LNCAP (cell line): Measurements from ENCODE around the gene PRIMPOL.

ENCODE experiments used
- TF ChIP-seq, protein P1 (sequence below): fragments of 450-650 bp; IDR thresholded peaks from 2 replicates; pipeline ENCODE4 v1.5.1; 2017; ENCODE audit warnings: mild to moderate bottlenecking

Gene PRIMPOL

DNA sequence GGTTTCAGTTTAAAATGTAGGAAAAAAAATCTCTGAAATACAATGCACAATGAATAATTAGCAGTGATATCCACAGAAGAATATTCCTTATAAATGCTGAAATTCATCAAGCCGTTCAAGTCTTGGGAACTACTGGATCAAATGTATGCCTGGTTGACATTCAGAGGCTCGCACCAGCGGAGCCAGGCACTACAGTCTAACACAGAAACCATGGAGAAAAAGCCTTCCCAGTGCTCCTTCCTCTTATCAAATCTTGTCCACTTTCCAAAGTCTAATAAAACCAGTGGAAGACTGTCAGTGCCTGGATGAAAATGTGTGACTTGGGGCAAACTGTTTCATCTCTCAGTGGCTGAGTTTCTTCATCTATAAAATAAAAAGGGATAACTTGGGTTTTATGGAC is 48.4 kb downstream of the PRIMPOL start:
- TF ChIP-seq, protein P1, sequence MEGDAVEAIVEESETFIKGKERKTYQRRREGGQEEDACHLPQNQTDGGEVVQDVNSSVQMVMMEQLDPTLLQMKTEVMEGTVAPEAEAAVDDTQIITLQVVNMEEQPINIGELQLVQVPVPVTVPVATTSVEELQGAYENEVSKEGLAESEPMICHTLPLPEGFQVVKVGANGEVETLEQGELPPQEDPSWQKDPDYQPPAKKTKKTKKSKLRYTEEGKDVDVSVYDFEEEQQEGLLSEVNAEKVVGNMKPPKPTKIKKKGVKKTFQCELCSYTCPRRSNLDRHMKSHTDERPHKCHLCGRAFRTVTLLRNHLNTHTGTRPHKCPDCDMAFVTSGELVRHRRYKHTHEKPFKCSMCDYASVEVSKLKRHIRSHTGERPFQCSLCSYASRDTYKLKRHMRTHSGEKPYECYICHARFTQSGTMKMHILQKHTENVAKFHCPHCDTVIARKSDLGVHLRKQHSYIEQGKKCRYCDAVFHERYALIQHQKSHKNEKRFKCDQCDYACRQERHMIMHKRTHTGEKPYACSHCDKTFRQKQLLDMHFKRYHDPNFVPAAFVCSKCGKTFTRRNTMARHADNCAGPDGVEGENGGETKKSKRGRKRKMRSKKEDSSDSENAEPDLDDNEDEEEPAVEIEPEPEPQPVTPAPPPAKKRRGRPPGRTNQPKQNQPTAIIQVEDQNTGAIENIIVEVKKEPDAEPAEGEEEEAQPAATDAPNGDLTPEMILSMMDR, result no peak

DNA sequence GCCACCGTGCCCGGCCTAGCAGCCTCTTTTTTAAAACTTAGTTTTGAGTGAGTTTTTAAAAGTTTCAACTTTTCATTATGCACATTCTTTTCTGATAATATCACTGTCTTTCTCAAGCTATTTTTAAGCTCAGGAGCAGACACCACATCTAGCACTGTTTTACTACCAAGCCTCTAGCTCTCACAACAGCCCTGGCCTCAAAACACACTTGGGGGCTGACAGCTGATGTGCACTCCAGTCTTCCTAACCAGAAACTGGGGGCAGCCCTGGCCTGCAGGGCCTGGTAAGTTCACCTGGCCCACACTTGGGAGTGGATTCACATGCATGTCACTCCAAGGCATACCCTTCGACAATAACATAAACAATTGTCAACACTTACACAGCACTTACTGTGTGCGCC is 50.4 kb downstream of the PRIMPOL start:
- TF ChIP-seq, protein P1, result no peak

DNA sequence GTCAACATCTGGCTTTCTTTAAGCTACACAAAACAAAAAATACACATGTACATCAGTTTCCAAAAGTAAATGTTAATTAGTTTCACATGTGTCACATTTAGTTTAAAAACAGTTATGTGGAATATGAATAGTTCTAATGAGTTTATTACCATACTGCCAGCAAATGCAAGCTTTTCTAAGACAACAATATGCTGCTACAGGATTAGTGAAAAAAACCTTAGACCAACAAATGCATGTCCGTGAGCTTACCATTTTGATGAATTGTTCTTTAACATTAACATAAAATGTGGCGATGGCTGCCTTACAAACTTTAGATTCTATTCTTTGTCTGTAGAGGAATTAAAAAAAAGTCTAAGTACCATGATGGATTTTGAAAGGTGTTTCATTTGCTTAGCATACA is 52.6 kb downstream of the PRIMPOL start:
- TF ChIP-seq, protein P1, result no peak

DNA sequence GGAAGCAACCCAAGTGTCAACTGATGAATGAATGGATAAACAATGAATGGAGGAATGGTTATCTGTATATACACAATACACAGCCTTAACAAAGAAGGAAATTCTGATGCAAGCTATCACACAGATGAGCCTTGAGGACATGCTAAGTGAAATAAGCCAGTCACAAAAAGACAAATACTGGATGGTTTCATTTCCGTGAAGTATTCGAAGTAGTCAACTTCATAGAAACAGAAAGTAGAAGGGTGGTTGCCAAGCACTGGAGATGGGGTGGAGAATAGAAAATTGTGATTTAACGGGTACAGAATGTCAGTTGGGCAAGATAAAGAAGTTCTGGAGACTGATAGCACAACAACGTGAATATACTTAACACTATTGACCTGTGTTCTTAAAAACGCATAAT is 56.2 kb downstream of the PRIMPOL start:
- TF ChIP-seq, protein P1, result no peak

DNA sequence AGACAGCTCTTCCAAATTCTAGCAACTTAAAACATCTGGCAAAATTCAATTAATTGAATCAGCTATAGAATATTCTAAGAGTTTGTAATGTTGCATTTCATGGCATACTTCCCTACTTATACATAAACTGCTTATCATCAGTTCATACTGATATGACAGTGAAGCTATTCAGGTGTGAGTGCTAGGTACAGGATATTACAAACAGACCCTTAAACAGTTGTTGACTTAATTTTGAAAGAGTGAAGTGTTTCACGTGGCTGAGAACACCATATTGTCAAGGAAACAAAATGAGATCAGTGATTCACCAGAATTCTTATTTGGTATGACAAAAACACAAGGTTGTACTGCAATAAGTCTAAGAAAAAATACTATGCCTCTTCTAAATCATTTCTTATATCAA is 56.9 kb downstream of the PRIMPOL start:
- TF ChIP-seq, protein P1, result no peak

DNA sequence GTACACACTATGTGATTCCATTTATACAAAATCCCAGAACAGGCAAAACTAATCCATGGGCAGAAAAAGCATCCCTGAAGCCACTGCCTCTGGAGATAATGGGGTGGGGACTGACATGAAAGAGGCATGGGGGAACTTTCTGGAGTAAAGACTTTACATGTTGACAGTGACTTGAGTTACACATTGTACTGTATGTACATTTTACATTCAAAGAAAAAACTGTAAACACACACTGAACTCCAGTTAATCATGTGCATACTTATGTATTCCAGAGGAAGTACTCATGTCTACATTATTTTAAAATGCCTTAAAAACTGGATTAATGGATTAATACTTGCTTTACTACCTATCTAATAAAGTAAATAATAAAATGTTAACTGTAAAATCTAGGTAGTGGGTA is 62.8 kb downstream of the PRIMPOL start:
- TF ChIP-seq, protein P1, result no peak

DNA sequence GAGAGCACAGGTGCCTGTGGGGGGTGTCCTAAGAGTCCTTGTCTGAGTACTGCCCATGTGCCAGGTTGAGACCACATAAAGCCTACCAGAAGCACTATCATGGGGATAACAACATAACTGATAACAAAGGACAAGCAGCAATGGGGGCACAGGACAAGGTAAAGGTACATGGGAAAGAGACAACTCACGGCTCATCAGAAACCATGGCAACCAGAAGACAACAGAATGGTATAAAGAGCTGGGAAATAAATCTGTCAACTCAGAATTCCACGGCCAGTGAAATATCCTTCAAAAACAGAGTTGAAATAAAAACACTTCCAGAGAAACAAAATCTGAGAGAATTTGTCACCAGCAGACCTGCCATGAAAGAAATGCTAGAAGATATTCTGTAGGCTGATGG is 64.3 kb downstream of the PRIMPOL start:
- TF ChIP-seq, protein P1, result no peak

DNA sequence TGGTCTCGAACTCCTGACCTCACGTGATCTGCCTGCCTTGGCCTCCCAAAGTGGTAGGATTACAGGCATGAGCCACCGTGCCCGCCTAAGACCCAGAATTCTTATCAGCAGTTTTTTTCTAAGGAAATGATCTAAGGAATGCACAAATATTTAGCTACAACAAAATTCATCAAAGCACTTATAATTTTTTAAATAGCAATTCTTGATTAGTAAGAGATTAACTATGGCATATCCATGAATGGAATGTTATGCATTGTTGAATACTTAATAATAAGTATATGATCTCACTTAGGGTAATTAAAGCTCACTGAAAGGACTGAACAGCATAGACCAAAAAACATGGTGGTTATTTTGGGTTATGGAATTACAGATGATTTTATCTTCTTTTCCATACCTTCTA is 66.0 kb downstream of the PRIMPOL start:
- TF ChIP-seq, protein P1, result no peak
